ENCODE results near the gene ALPK1.

- TF ChIP-seq, protein P1, sequence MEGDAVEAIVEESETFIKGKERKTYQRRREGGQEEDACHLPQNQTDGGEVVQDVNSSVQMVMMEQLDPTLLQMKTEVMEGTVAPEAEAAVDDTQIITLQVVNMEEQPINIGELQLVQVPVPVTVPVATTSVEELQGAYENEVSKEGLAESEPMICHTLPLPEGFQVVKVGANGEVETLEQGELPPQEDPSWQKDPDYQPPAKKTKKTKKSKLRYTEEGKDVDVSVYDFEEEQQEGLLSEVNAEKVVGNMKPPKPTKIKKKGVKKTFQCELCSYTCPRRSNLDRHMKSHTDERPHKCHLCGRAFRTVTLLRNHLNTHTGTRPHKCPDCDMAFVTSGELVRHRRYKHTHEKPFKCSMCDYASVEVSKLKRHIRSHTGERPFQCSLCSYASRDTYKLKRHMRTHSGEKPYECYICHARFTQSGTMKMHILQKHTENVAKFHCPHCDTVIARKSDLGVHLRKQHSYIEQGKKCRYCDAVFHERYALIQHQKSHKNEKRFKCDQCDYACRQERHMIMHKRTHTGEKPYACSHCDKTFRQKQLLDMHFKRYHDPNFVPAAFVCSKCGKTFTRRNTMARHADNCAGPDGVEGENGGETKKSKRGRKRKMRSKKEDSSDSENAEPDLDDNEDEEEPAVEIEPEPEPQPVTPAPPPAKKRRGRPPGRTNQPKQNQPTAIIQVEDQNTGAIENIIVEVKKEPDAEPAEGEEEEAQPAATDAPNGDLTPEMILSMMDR (IDR thresholded peaks at IDR 0.05; ENCODE audit: poor library complexity, severe bottlenecking) = no peak
- TF ChIP-seq EZH2 (IDR thresholded peaks at IDR 0.05; ENCODE audit: borderline replicate concordance, insufficient read depth, low read length, poor library complexity, severe bottlenecking) (no peak), POLR2AphosphoS5 (IDR thresholded peaks at IDR 0.05) (no peak), SMC3 (conservative IDR thresholded peaks at IDR 0.05; ENCODE audit: poor library complexity) (no peak)
Observed at GRCh38 chr4:112472318-112472717, 175.1 kb downstream of the ALPK1 start.

Data from neural cell (in vitro differentiated cells).